GM12875 (cell line): ENCODE data around the gene TMEM242.

Source experiments
- H3K4me3 ChIP-seq: one replicate; pipeline ENCODE4 v1.5.1; 2011; ENCODE audit warnings: low read depth, low read length, control low read depth
- CTCF ChIP-seq: IDR thresholded peaks from 2 replicates; pipeline ENCODE4 v1.5.1; 2011; ENCODE audit warnings: low read depth, mild to moderate bottlenecking, control low read depth, inconsistent platforms, low read length, moderate library complexity, borderline replicate concordance; ENCODE audit not compliant: insufficient read depth

TMEM242 gene

GRCh38 chr6:157267654-157268053 is 55.7 kb downstream of the TMEM242 start:
- TF ChIP-seq CTCF: no peak
- no peak overlapping the region for H3K4me3 ChIP-seq

- no peak overlapping the region for H3K4me3 ChIP-seq
- no peak for TF ChIP-seq CTCF
Observed at GRCh38 chr6:157267109-157267611, 56.2 kb downstream of the TMEM242 start.

- no peak for TF ChIP-seq CTCF
- H3K4me3 ChIP-seq: no peak overlapping the region
Observed at GRCh38 chr6:157266274-157267101, 56.8 kb downstream of the TMEM242 start.

- no peak overlapping the region for H3K4me3 ChIP-seq
- TF ChIP-seq CTCF: no peak
Observed at GRCh38 chr6:157265635-157266034, 57.7 kb downstream of the TMEM242 start.

GRCh38 chr6:157265186-157265585 is 58.1 kb downstream of the TMEM242 start:
- no peak for TF ChIP-seq CTCF
- no peak overlapping the region for H3K4me3 ChIP-seq

- H3K4me3 ChIP-seq: no peak overlapping the region
- TF ChIP-seq CTCF: no peak
Observed at GRCh38 chr6:157264701-157265100, 58.6 kb downstream of the TMEM242 start.

- no peak overlapping the region for H3K4me3 ChIP-seq
- no peak for TF ChIP-seq CTCF
Observed at GRCh38 chr6:157263881-157264397, 59.4 kb downstream of the TMEM242 start.
